ENCODE data around the gene CCDC78. TPM values are rescaled to one million over a fixed set of nuclear protein-coding genes. Genes with fewer than 3 reads are reported as not detected.

CCDC78 gene
- total RNA-seq, 2 donors from 2014 or later: 0.43 to 0.56 TPM

GRCh38 chr16:678858-679813 is 47.1 kb downstream of the CCDC78 start:
- Histone ChIP-seq H3K4me1 (peaks cover 0 to 63% of the 10 kb centered on the region in 2 donors), H3K36me3 (peaks cover 20% of the 10 kb centered on the region), H3K27me3 (no peaks in the 10 kb centered on the region), H3K4me3 (peak overlapping the region; percentile 44 to 82), H3K9me3 (no peaks in the 10 kb centered on the region), H3K27ac (peak overlapping the region; percentile 95 to 99)
- peak; percentile 74 for DNase-seq (ENCODE audit: low spot score)
- TF ChIP-seq CTCF (IDR thresholded peaks at IDR 0.05): no peak

GRCh38 chr16:678209-678857 is 47.9 kb downstream of the CCDC78 start:
- no peak overlapping the region for H3K27ac ChIP-seq

GRCh38 chr16:677316-678190 is 48.7 kb downstream of the CCDC78 start:
- H3K36me3 ChIP-seq: peaks cover 25% of the 10 kb centered on the region
- peaks cover 0 to 51% of the 10 kb centered on the region in 2 donors for H3K4me1 ChIP-seq
- H3K9me3 ChIP-seq: no peaks in the 10 kb centered on the region
- H3K27me3 ChIP-seq: no peaks in the 10 kb centered on the region
- H3K4me3 ChIP-seq: no peak overlapping the region
- DNase-seq (ENCODE audit: low spot score): no peak
- TF ChIP-seq CTCF (IDR thresholded peaks at IDR 0.05): no peak
- H3K27ac ChIP-seq: no peak overlapping the region

More at GRCh38 chr16:678209-678857, 47.9 kb downstream of the CCDC78 start:
- H3K4me3 ChIP-seq: no peak overlapping the region
- peaks cover 0 to 58% of the 10 kb centered on the region in 2 donors for H3K4me1 ChIP-seq
- no peaks in the 10 kb centered on the region for H3K9me3 ChIP-seq
- H3K36me3 ChIP-seq: peaks cover 23% of the 10 kb centered on the region
- H3K27me3 ChIP-seq: no peaks in the 10 kb centered on the region
- no peak for DNase-seq (ENCODE audit: low spot score)
- no peak for TF ChIP-seq CTCF (IDR thresholded peaks at IDR 0.05)

GRCh38 chr16:676913-677312 is 49.3 kb downstream of the CCDC78 start:
- no peaks in the 10 kb centered on the region for H3K9me3 ChIP-seq
- peaks cover 25% of the 10 kb centered on the region for H3K36me3 ChIP-seq
- no peak for DNase-seq (ENCODE audit: low spot score)
- peaks cover 0 to 44% of the 10 kb centered on the region in 2 donors for H3K4me1 ChIP-seq
- H3K27ac ChIP-seq: no peak overlapping the region
- H3K27me3 ChIP-seq: no peaks in the 10 kb centered on the region
- TF ChIP-seq CTCF (IDR thresholded peaks at IDR 0.05): no peak
- H3K4me3 ChIP-seq: no peak overlapping the region

GRCh38 chr16:676565-676902 is 49.7 kb downstream of the CCDC78 start:
- DNase-seq (ENCODE audit: low spot score): no peak
- Histone ChIP-seq H3K36me3 (peaks cover 25% of the 10 kb centered on the region), H3K4me1 (peaks cover 0 to 40% of the 10 kb centered on the region in 2 donors)

More at GRCh38 chr16:676565-676902, 49.7 kb downstream of the CCDC78 start:
- Histone ChIP-seq H3K27me3 (no peaks in the 10 kb centered on the region), H3K4me3 (no peak overlapping the region), H3K9me3 (no peaks in the 10 kb centered on the region), H3K27ac (no peak overlapping the region)
- no peak for TF ChIP-seq CTCF (IDR thresholded peaks at IDR 0.05)
